ENCODE measurements around the gene AGMO. TPM values are rescaled to one million over a fixed set of nuclear protein-coding genes. Genes with fewer than 3 reads are reported as not detected.

The AGMO gene
- total RNA-seq, 2 donors from 2014 or later = 0.27 to 13.5 TPM

DNA sequence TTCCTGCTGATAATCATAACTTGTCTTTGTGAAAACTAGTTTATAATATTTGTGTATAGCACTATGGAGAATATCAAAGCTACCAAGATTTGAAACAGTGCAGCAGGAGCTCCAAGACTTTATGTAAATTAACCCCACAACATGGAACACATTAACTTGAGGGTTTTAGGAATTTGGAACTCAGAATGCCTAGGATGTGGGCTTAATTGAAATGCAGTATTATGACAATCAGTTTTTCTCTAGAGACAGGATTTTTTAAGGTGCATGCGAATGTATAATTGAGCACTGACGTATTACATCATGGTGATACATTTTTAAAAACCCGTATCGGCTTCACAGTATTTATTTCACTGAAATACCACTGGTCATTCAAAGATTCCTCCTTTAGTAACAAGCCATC, 346.2 kb downstream of the AGMO start:
- no peak for DNase-seq (ENCODE audit: low spot score)
- Histone ChIP-seq H3K27me3 (replicated peaks; ENCODE audit: insufficient read depth) (no peaks in the 10 kb centered on the region), H3K27ac (no peak overlapping the region), H3K4me1 (replicated peaks) (no peaks in the 10 kb centered on the region), H3K36me3 (no peaks in the 10 kb centered on the region), H3K9me3 (no peaks in the 10 kb centered on the region), H3K4me3 (no peak overlapping the region)
- no peak for TF ChIP-seq POLR2A (IDR thresholded peaks at IDR 0.05)
- TF ChIP-seq, protein P1, sequence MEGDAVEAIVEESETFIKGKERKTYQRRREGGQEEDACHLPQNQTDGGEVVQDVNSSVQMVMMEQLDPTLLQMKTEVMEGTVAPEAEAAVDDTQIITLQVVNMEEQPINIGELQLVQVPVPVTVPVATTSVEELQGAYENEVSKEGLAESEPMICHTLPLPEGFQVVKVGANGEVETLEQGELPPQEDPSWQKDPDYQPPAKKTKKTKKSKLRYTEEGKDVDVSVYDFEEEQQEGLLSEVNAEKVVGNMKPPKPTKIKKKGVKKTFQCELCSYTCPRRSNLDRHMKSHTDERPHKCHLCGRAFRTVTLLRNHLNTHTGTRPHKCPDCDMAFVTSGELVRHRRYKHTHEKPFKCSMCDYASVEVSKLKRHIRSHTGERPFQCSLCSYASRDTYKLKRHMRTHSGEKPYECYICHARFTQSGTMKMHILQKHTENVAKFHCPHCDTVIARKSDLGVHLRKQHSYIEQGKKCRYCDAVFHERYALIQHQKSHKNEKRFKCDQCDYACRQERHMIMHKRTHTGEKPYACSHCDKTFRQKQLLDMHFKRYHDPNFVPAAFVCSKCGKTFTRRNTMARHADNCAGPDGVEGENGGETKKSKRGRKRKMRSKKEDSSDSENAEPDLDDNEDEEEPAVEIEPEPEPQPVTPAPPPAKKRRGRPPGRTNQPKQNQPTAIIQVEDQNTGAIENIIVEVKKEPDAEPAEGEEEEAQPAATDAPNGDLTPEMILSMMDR (IDR thresholded peaks at IDR 0.05) = no peak
- no peak for TF ChIP-seq POLR2AphosphoS5 (IDR thresholded peaks at IDR 0.05)
- intact Hi-C loops (cut with DNase I) = no loop called here
- 97% methylated on average over 4 of the region's 4 CpGs for WGBS

DNA sequence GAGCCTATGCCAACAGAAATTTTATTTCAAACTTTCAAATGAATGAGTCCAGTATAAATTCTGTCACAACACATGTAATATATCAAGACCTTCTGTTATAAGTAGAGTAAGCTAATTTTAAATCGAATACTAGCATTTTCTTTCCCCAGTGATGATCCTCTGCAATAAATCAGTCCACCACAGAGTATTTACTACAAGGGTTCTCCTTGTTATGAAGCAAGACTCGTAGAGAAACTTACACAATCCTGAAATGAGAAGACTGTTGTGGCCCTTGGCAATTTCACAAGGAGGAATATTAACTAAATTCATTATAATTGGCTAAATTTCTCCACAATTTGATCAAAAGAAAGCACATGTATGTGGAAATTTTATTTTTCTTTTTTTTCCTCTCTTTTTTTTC, 346.8 kb downstream of the AGMO start:
- 38% methylated on average over 2 of the region's 2 CpGs for WGBS
- Histone ChIP-seq H3K9me3 (no peaks in the 10 kb centered on the region), H3K36me3 (no peaks in the 10 kb centered on the region), H3K4me3 (no peak overlapping the region), H3K27me3 (replicated peaks; ENCODE audit: insufficient read depth) (no peaks in the 10 kb centered on the region), H3K27ac (no peak overlapping the region), H3K4me1 (replicated peaks) (no peaks in the 10 kb centered on the region)
- TF ChIP-seq POLR2A (IDR thresholded peaks at IDR 0.05) (no peak), POLR2AphosphoS5 (IDR thresholded peaks at IDR 0.05) (no peak)
- TF ChIP-seq, protein P1 (IDR thresholded peaks at IDR 0.05) = no peak
- intact Hi-C loops (cut with DNase I) = no loop called here
- no peak for DNase-seq (ENCODE audit: low spot score)

DNA sequence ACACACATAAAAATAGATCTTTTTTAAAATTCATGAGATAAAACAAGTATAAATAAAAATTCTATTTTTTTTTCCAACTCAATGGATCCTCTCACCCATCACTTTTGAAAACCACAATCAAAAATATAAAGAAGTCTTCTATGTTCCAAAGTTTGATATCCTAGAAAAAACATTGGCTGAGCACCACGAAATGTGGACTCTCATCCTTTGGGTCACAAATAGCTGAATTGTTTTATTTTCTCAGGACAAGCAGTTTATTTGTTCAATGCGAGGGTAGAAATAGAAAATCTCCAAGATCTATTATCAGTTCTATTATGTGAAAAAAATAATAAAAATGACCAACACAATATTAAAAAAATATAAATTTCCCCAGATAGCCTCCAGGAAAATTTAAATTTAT, 348.7 kb downstream of the AGMO start:
- no peaks in the 10 kb centered on the region for H3K36me3 ChIP-seq
- WGBS = 77% methylated on average over 2 of the region's 2 CpGs
- H3K27me3 ChIP-seq (replicated peaks; ENCODE audit: insufficient read depth) = no peaks in the 10 kb centered on the region
- intact Hi-C loops (cut with DNase I) = no loop called here
- TF ChIP-seq, protein P1 (IDR thresholded peaks at IDR 0.05) = no peak
- TF ChIP-seq POLR2A (IDR thresholded peaks at IDR 0.05) (no peak), POLR2AphosphoS5 (IDR thresholded peaks at IDR 0.05) (no peak)
- no peak overlapping the region for H3K4me3 ChIP-seq
- no peak overlapping the region for H3K27ac ChIP-seq
- no peaks in the 10 kb centered on the region for H3K4me1 ChIP-seq (replicated peaks)
- no peak for DNase-seq (ENCODE audit: low spot score)
- H3K9me3 ChIP-seq = no peaks in the 10 kb centered on the region

DNA sequence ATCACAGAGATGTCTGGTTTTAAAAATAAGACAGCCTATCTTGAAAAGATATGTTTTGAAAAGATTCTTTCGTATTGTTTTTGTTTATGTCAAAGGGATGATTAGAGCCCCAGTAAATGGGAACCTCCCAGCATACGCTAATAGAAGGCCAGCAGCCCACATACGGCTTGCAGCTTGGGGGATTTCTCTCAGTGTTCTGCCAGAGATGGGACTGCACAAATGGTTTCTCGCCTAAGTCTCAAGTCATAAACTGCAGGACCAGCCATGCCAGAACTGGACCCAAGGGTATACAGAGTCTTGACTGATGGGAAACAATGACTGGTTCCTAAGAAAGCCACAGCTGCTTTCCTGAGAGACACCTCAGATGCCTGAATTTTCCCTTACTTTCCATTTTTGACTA, 352.4 kb downstream of the AGMO start:
- Histone ChIP-seq H3K9me3 (no peaks in the 10 kb centered on the region), H3K36me3 (no peaks in the 10 kb centered on the region), H3K27ac (no peak overlapping the region), H3K4me3 (no peak overlapping the region), H3K27me3 (replicated peaks; ENCODE audit: insufficient read depth) (no peaks in the 10 kb centered on the region), H3K4me1 (replicated peaks) (no peaks in the 10 kb centered on the region)
- DNase-seq (ENCODE audit: low spot score) = no peak
- TF ChIP-seq, protein P1 (IDR thresholded peaks at IDR 0.05) = no peak
- TF ChIP-seq POLR2AphosphoS5 (IDR thresholded peaks at IDR 0.05) (no peak), POLR2A (IDR thresholded peaks at IDR 0.05) (no peak)
- WGBS = 63% methylated on average over 4 of the region's 4 CpGs
- intact Hi-C loops (cut with DNase I) = no loop called here

DNA sequence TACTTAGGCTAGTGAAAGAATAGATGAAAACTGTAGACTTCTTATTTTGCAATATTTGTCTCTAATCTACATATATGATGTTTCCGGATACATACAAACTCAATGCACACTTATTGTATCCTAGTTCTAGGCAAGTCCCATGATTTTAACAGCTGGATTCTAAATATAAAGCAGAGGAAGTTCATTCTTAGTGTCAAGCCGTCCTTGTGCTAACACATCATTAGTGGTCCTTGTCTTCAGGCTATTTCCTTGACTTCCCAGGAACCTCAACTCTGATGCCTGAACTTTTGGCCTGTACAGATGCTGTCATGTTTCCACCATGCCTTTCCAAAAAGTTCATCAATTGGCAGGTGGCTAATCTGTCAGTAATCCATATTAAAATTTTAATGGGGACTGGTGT, 357.4 kb downstream of the AGMO start:
- TF ChIP-seq POLR2AphosphoS5 (IDR thresholded peaks at IDR 0.05) (no peak), POLR2A (IDR thresholded peaks at IDR 0.05) (no peak)
- TF ChIP-seq, protein P1 (IDR thresholded peaks at IDR 0.05) = no peak
- no peaks in the 10 kb centered on the region for H3K4me1 ChIP-seq (replicated peaks)
- WGBS = 80% methylated on average over 2 of the region's 2 CpGs
- intact Hi-C loops (cut with DNase I) = no loop called here
- no peaks in the 10 kb centered on the region for H3K36me3 ChIP-seq
- no peak overlapping the region for H3K4me3 ChIP-seq
- no peak for DNase-seq (ENCODE audit: low spot score)
- no peaks in the 10 kb centered on the region for H3K27me3 ChIP-seq (replicated peaks; ENCODE audit: insufficient read depth)
- H3K27ac ChIP-seq = no peak overlapping the region
- H3K9me3 ChIP-seq = no peaks in the 10 kb centered on the region

Data from prostate gland (tissue), 2 donors.